ENCODE results near the gene PGPEP1. TPM values are rescaled to one million over a fixed set of nuclear protein-coding genes. Genes with fewer than 3 reads are reported as not detected.

PGPEP1 gene
- 40.8 TPM for total RNA-seq
- long read RNA-seq, full-length matches to known transcripts: 3 of 24 reads
- long read RNA-seq, partial matches to known transcripts: 8 of 24 reads
- long read RNA-seq, other reads (novel, unspliced or antisense): 13 of 24 reads

GRCh38 chr19:18340190-18340989 lies at the start of gene PGPEP1:
Gene PGPEP1, plus strand, starts transcription at chr19:18340598. Its CDS starts 84 bp downstream, at chr19:18340682.
- Histone ChIP-seq H3K9me3 (no peaks in the 10 kb centered on the region), H3K36me3 (peaks cover 7% of the 10 kb centered on the region), H3K4me1 (peaks cover 15% of the 10 kb centered on the region), H3K27me3 (no peaks in the 10 kb centered on the region), H3K4me3 (peak within 1 kb of the TSS; percentile 93), H3K27ac (peak within 1 kb of the TSS; percentile 76)
- peak; percentile 91 for DNase-seq
- ATAC-seq: peak; percentile 96
- TF ChIP-seq CTCF (IDR thresholded peaks at IDR 0.05): no peak
- intact Hi-C loops (cut with DNase I): no loop called here

- intact Hi-C loops (cut with DNase I): no loop called here
- peak overlapping the region; percentile 77 for H3K4me3 ChIP-seq
- no peak for DNase-seq
- no peaks in the 10 kb centered on the region for H3K9me3 ChIP-seq
- no peaks in the 10 kb centered on the region for H3K27me3 ChIP-seq
- ATAC-seq: no peak
- no peaks in the 10 kb centered on the region for H3K36me3 ChIP-seq
- TF ChIP-seq CTCF (IDR thresholded peaks at IDR 0.05): no peak
- peak overlapping the region; percentile 99 for H3K27ac ChIP-seq
- peaks cover 14% of the 10 kb centered on the region for H3K4me1 ChIP-seq
Observed at GRCh38 chr19:18291019-18291524, 49.3 kb upstream of the PGPEP1 start.

- peak; percentile 87 for ATAC-seq
- H3K36me3 ChIP-seq: no peaks in the 10 kb centered on the region
- peaks cover 14% of the 10 kb centered on the region for H3K4me1 ChIP-seq
- intact Hi-C loops (cut with DNase I): no loop called here
- DNase-seq: peak; percentile 97
- H3K27me3 ChIP-seq: no peaks in the 10 kb centered on the region
- peak overlapping the region; percentile 99 for H3K27ac ChIP-seq
- peak overlapping the region; percentile 77 for H3K4me3 ChIP-seq
- H3K9me3 ChIP-seq: no peaks in the 10 kb centered on the region
- no peak for TF ChIP-seq CTCF (IDR thresholded peaks at IDR 0.05)
Observed at GRCh38 chr19:18291590-18292461, 48.6 kb upstream of the PGPEP1 start.

- no peaks in the 10 kb centered on the region for H3K36me3 ChIP-seq
- H3K4me1 ChIP-seq: peaks cover 14% of the 10 kb centered on the region
- DNase-seq (no peak), ATAC-seq (no peak)
- H3K9me3 ChIP-seq: no peaks in the 10 kb centered on the region
- peak overlapping the region; percentile 77 for H3K4me3 ChIP-seq
- peak overlapping the region; percentile 99 for H3K27ac ChIP-seq
- H3K27me3 ChIP-seq: no peaks in the 10 kb centered on the region
- TF ChIP-seq CTCF (IDR thresholded peaks at IDR 0.05): no peak
- intact Hi-C loops (cut with DNase I): no loop called here
Observed at GRCh38 chr19:18292462-18292809, 48.0 kb upstream of the PGPEP1 start.

- peaks cover 14% of the 10 kb centered on the region for H3K4me1 ChIP-seq
- intact Hi-C loops (cut with DNase I): no loop called here
- DNase-seq (peak; percentile 93), ATAC-seq (peak; percentile 63)
- no peaks in the 10 kb centered on the region for H3K27me3 ChIP-seq
- peak overlapping the region; percentile 77 for H3K4me3 ChIP-seq
- H3K9me3 ChIP-seq: no peaks in the 10 kb centered on the region
- no peak for TF ChIP-seq CTCF (IDR thresholded peaks at IDR 0.05)
- peak overlapping the region; percentile 99 for H3K27ac ChIP-seq
- H3K36me3 ChIP-seq: no peaks in the 10 kb centered on the region
Observed at GRCh38 chr19:18292810-18293641, 47.4 kb upstream of the PGPEP1 start.
